ENCODE measurements around the gene SLC1A2.

The SLC1A2 gene

GRCh38 chr11:35295751-35296150 lies 123.6 kb downstream of the SLC1A2 start:
- H3K4me3 ChIP-seq: no peak overlapping the region
- no peak for DNase-seq (ENCODE audit: low spot score)
- no peak for TF ChIP-seq CTCF (IDR thresholded peaks at IDR 0.05)
- H3K27ac ChIP-seq: no peak overlapping the region

- H3K27ac ChIP-seq: no peak overlapping the region
- H3K4me3 ChIP-seq: no peak overlapping the region
- no peak for TF ChIP-seq CTCF (IDR thresholded peaks at IDR 0.05)
- no peak for DNase-seq (ENCODE audit: low spot score)
Measured at GRCh38 chr11:35293699-35294098, 125.7 kb downstream of the SLC1A2 start.

- TF ChIP-seq CTCF (IDR thresholded peaks at IDR 0.05): no peak
Measured at GRCh38 chr11:35293035-35293434, 126.3 kb downstream of the SLC1A2 start.

GRCh38 chr11:35292279-35292678 lies 127.1 kb downstream of the SLC1A2 start:
- TF ChIP-seq CTCF (IDR thresholded peaks at IDR 0.05): no peak
- H3K27ac ChIP-seq: no peak overlapping the region
- H3K4me3 ChIP-seq: no peak overlapping the region
- DNase-seq (ENCODE audit: low spot score): no peak

More at GRCh38 chr11:35293035-35293434, 126.3 kb downstream of the SLC1A2 start:
- Histone ChIP-seq H3K27ac (no peak overlapping the region), H3K4me3 (no peak overlapping the region)
- DNase-seq (ENCODE audit: low spot score): no peak

- H3K27ac ChIP-seq: no peak overlapping the region
- no peak overlapping the region for H3K4me3 ChIP-seq
- no peak for DNase-seq (ENCODE audit: low spot score)
- TF ChIP-seq CTCF (IDR thresholded peaks at IDR 0.05): no peak
Measured at GRCh38 chr11:35290876-35291275, 128.5 kb downstream of the SLC1A2 start.

- TF ChIP-seq CTCF (IDR thresholded peaks at IDR 0.05): no peak
- H3K4me3 ChIP-seq: no peak overlapping the region
- peak overlapping the region; percentile 14 to 21 for H3K27ac ChIP-seq
- DNase-seq (ENCODE audit: low spot score): no peak
Measured at GRCh38 chr11:35289821-35290220, 129.5 kb downstream of the SLC1A2 start.

- no peak for DNase-seq (ENCODE audit: low spot score)
- no peak for TF ChIP-seq CTCF (IDR thresholded peaks at IDR 0.05)
- Histone ChIP-seq H3K4me3 (no peak overlapping the region), H3K27ac (peak overlapping the region; percentile 21 to 86)
Measured at GRCh38 chr11:35288817-35289541, 130.4 kb downstream of the SLC1A2 start.

Data from coronary artery (tissue), 2 donors.